Right cardiac atrium (tissue), 5 donors: ENCODE measurements around the gene ENGASE. TPM values are rescaled to one million over a fixed set of nuclear protein-coding genes. Genes with fewer than 3 reads are reported as not detected.

Experiments used
- ATAC-seq, 2 donors: fragments of 200-7000 bp; cut with Tn5 transposase; one replicate each; pipeline versions ENCODE4 v1.8.0 to v1.9.1; 2020; ENCODE audit warnings: moderate library complexity in 2 of 2, mild to moderate bottlenecking in 1 of 2
- DNase-seq, 3 donors: peaks; one replicate each; pipeline ENCODE4 v3.0.0-alpha.2; 2020
- H3K27ac ChIP-seq: one replicate; pipeline ENCODE4 v1.5.1; 2013; ENCODE audit warnings: mild to moderate bottlenecking, low read length, control low read depth, moderate library complexity
- H3K27me3 ChIP-seq: one replicate; pipeline ENCODE4 v1.6.1; 2013; ENCODE audit not compliant: control insufficient read depth, insufficient read depth
- H3K4me1 ChIP-seq: one replicate; pipeline ENCODE4 v1.6.1; 2013; ENCODE audit warnings: low read length; ENCODE audit not compliant: control insufficient read depth, insufficient read depth
- H3K4me3 ChIP-seq: one replicate; pipeline ENCODE4 v1.5.1; 2013; ENCODE audit warnings: low read length, control low read depth
- H3K9me3 ChIP-seq: one replicate; pipeline ENCODE4 v1.6.1; 2013; ENCODE audit warnings: low read length; ENCODE audit not compliant: control insufficient read depth
- WGBS: extraction: QIAGEN DNeasy Blood & Tissue Kit; methylation state at CpG from one replicate; pipeline ENCODE4 v1.1.7; 2013; 5-methylcytosine and 5-hydroxymethylcytosine counted together
- intact Hi-C, 4 donors: fragments of 100-400 bp; cut with DNase I; formaldehyde crosslinking; loops; one replicate each; pipeline versions ENCODE4 v1.11.0 to v1.14.0; 2022 to 2023
- polyA plus RNA-seq: library from polyadenylated mRNA; stranded (reverse); fragments of 200-250 nt; gene quantifications from one replicate; pipeline ENCODE4 v1.2.3, GENCODE V29; 2013
- total RNA-seq, 4 donors: library from RNA; stranded (reverse); fragmentation: NEBNext Ultra II Directional; extraction: Animal tissue kit (Norgen Biotek cat#: 25700); gene quantifications; one replicate each; pipeline ENCODE4 v1.2.1, GENCODE V29; 2021
- donor health status: healthy with polysubstance abuse.
- donor health status: DM: no; HTN: yes; CAD: no.
- donor health status: DM: no; HTN: no; CAD: no.
- donor health status: DM: no; HTN: yes; CAD: no; lungs with severe emphysema.
- donor health status: DM: yes; HTN: yes; CAD: no.

Gene ENGASE
- total and polyA plus RNA-seq, 5 donors: 25.4 to 48.0 (median 40.3) TPM

DNA sequence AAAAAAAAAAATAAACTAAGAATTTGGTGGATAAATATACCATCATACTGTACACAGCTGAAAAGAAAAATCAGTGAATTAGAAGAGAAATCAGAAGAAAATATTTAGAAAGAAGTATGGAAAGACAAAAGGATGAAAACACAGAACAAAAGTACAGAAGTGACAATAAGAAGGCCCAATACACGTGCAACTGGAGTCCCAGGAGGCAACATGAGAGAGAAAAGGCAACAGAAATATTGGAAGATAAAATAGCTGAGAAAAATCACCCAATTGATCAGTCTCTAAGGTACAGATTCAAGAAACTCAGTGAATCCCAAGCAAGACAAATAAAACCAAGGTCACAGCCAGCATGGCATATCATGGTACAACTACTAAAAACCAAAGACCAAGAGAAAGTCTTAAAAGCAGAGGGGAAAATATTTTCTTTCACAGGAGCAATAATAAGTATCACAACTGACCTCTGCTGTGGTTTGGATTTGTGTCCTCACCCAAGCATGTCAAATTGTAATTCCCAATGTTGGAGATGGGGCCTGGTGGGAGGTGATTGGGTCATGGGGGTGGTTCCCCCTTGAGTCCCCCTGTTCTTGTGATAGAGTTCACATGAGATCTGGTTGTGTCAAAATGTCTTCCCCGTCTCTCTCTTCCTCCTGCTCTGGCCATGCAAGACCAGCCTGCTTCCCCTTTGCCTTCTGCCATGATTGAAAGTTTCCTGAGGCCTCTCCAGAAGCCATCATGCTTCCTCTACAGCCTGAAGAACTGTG is 20.2 kb upstream of the ENGASE start:
- Histone ChIP-seq H3K27ac (no peak overlapping the region), H3K4me1 (no peaks in the 10 kb centered on the region), H3K9me3 (no peaks in the 10 kb centered on the region), H3K27me3 (no peaks in the 10 kb centered on the region), H3K4me3 (no peak overlapping the region)
- DNase-seq (no peak), ATAC-seq (no peak)
- 66% methylated on average over 2 of the region's 2 CpGs for WGBS
- intact Hi-C loops: no loop called here

- DNase-seq (no peak), ATAC-seq (no peak)
- 73% methylated on average over 5 of the region's 5 CpGs for WGBS
- H3K27ac ChIP-seq: no peak overlapping the region
- H3K9me3 ChIP-seq: no peaks in the 10 kb centered on the region
- H3K4me1 ChIP-seq: no peaks in the 10 kb centered on the region
- H3K4me3 ChIP-seq: no peak overlapping the region
- intact Hi-C loops: no loop called here
- no peaks in the 10 kb centered on the region for H3K27me3 ChIP-seq
Measured at GRCh38 chr17:79055197-79055596, 19.4 kb upstream of the ENGASE start.

DNA sequence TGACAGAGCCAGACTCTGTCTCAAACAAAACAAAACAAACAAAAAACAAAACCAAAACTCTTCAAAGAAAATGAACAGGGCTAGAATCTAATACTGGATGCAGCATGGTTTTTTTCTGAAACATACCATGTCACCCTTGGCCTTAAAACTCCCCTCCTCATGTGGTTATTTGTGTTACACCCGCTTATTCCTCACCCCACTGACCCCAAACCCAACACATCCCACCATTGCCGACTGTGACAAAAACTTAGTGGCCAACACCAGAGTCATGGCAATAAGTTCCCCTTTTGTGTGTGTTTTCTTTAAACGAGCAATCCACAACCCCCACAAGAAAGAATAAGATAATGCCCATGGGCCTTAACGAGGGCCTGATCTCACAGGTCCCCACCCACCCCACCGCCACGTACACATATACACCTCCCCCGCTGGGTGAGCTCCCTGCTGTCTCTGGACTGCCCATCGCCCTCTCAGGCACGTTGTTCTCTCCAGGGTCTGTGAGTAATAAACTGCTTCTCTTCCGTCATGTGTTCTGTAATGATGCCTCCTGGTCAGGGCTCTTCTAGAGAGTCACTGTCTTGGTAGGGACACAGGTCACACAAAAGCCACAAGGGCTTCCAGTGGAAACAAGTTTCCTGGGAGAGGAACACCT is 16.8 kb upstream of the ENGASE start:
- 83% methylated on average over 10 of the region's 10 CpGs for WGBS
- Histone ChIP-seq H3K27ac (no peak overlapping the region), H3K27me3 (no peaks in the 10 kb centered on the region), H3K9me3 (no peaks in the 10 kb centered on the region), H3K4me3 (no peak overlapping the region), H3K4me1 (no peaks in the 10 kb centered on the region)
- intact Hi-C loops: no loop called here
- DNase-seq (peak in 1 of 3 donors; percentile 26), ATAC-seq (no peak)

DNA sequence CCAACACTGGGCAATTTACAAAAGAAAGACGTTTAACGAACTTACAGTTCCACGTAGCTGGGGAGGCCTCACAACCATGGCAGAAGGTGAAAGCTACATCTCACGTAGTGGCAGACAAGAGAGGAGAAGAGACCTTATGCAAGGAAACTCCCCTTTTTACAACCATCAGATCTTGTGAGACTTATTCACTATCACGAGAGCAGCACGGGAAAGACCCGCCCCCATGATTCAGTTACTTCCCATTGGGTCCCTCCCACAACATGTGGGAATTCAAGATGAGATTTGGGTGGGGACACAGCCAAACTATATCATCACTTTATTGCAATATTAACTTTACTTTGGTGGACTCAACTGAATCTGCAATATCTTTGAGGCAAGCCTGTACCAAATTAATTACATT is 11.9 kb upstream of the ENGASE start:
- Histone ChIP-seq H3K27me3 (no peaks in the 10 kb centered on the region), H3K4me1 (no peaks in the 10 kb centered on the region), H3K4me3 (no peak overlapping the region), H3K27ac (no peak overlapping the region), H3K9me3 (no peaks in the 10 kb centered on the region)
- 86% methylated on average over 7 of the region's 7 CpGs for WGBS
- DNase-seq (peak in 1 of 3 donors; percentile 2), ATAC-seq (no peak)
- intact Hi-C loops: no loop called here

DNA sequence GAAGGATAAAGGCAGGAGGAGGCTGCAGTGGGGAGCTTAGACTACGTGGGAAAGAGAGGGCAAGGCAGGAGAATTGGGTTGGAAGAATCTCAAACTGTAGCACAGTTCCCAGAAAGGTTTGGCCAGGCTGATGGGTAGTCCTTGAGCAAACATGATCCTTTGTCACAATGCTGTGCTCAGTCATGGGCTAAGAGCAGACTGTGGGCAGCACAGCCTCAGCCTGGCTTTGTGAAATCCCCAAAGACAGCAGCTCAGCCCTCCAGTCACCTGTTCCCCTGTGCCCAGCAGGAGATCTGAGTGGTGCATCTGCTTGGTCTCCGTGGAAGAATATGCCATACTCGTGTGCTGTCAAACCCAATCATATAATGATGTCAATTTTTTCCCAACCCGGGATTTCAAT is 10.6 kb upstream of the ENGASE start:
- no peaks in the 10 kb centered on the region for H3K9me3 ChIP-seq
- intact Hi-C loops: no loop called here
- no peaks in the 10 kb centered on the region for H3K4me1 ChIP-seq
- H3K4me3 ChIP-seq: no peak overlapping the region
- DNase-seq (peak in 1 of 3 donors; percentile 11), ATAC-seq (no peak)
- no peak overlapping the region for H3K27ac ChIP-seq
- H3K27me3 ChIP-seq: no peaks in the 10 kb centered on the region
- 81% methylated on average over 4 of the region's 4 CpGs for WGBS

DNA sequence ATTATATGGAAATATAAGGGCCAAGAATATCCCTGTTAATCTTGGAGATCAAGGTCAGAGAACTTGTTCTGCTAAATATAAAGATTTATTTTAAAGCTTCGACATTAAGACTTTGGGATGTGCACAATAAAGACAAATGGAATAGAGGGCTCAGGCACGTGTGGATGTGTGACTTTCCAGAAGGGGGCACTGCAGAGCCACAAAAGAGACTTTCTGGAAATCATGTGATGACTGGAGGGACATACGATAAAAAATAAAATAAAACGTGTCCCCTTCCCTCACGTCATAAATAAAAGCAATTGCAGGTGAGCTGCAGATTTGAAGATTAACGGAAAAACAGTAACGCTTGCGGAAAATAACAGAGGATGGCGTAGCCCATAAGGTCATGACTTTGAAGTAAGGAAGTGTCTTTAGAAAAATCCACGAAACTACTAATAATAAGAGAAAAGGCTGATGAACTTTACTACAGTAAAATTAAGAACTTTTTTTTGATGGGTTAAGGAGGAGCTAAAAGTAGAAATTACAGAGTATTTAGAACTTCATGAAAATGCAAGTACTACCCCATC is 9.4 kb upstream of the ENGASE start:
- no peaks in the 10 kb centered on the region for H3K9me3 ChIP-seq
- no peaks in the 10 kb centered on the region for H3K4me1 ChIP-seq
- DNase-seq (peak in 1 of 3 donors; percentile 62), ATAC-seq (peak; percentile 55 to 73)
- no peaks in the 10 kb centered on the region for H3K27me3 ChIP-seq
- 40% methylated on average over 10 of the region's 10 CpGs for WGBS
- intact Hi-C loops: no loop called here
- H3K27ac ChIP-seq: no peak overlapping the region
- H3K4me3 ChIP-seq: no peak overlapping the region

DNA sequence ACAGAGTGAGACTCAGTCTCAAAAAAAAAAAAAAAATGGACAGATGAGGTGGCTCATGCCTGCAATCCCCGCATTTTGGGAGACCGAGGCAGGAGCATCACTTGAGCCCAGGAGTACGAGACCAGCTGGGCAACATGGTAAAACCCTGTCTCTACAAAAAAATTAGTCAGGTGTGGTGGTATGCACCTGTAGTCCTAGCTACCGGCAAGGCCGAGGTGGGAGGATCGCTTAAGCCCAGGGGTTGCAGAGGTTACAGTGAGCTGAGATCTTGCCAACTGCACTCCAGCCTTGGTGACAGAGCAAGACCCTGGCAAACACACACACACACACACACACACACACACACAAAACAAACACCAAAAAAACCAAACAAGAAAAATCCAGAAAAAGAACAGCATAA is 7.7 kb upstream of the ENGASE start:
- 86% methylated on average over 6 of the region's 6 CpGs for WGBS
- ATAC-seq: no peak
- no peaks in the 10 kb centered on the region for H3K4me1 ChIP-seq
- H3K27ac ChIP-seq: no peak overlapping the region
- no peaks in the 10 kb centered on the region for H3K27me3 ChIP-seq
- H3K9me3 ChIP-seq: no peaks in the 10 kb centered on the region
- H3K4me3 ChIP-seq: no peak overlapping the region
- intact Hi-C loops: no loop called here
- peak in 1 of 3 donors; percentile 33 for DNase-seq

GRCh38 chr17:79070266-79070880 is 4.3 kb upstream of the ENGASE start:
- Histone ChIP-seq H3K4me1 (no peaks in the 10 kb centered on the region), H3K4me3 (no peak overlapping the region), H3K27me3 (no peaks in the 10 kb centered on the region), H3K27ac (no peak overlapping the region), H3K9me3 (no peaks in the 10 kb centered on the region)
- ATAC-seq (no peak), DNase-seq (peak in 1 of 3 donors; percentile 1)
- intact Hi-C loops: no loop called here
- WGBS: 78% methylated on average over 9 of the region's 9 CpGs

GRCh38 chr17:79071161-79071740 is 3.4 kb upstream of the ENGASE start:
- no peak overlapping the region for H3K4me3 ChIP-seq
- intact Hi-C loops: no loop called here
- ATAC-seq (no peak), DNase-seq (peak in 1 of 3 donors; percentile 7)
- no peaks in the 10 kb centered on the region for H3K27me3 ChIP-seq
- WGBS: 84% methylated on average over 6 of the region's 6 CpGs
- no peaks in the 10 kb centered on the region for H3K4me1 ChIP-seq
- H3K27ac ChIP-seq: no peak overlapping the region
- H3K9me3 ChIP-seq: no peaks in the 10 kb centered on the region

DNA sequence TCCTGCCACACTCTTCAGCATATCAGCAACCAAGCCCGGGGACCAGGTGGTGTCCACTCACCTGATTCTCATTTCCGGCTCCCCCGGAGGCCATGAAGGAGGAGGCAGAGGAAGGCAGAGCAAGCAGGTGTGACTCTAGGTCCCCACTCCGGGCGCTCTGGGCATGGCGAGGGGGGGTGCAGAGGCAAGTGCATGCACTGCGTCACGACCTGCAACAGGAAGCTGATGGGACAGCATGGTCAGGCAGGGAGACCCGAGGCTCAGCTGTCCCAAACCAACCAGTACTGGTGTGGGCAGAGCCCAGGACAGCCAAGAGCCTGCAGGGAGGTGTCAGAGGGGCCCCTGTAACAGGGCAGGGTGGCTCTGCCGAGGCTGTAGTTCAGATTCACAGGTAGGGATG is 2.1 kb upstream of the ENGASE start:
- H3K27me3 ChIP-seq: no peaks in the 10 kb centered on the region
- intact Hi-C loops: no loop called here
- ATAC-seq: no peak
- DNase-seq: peak in 2 of 3 donors; percentile 41 to 64
- no peaks in the 10 kb centered on the region for H3K9me3 ChIP-seq
- H3K27ac ChIP-seq: no peak overlapping the region
- no peak overlapping the region for H3K4me3 ChIP-seq
- no peaks in the 10 kb centered on the region for H3K4me1 ChIP-seq
- WGBS: 88% methylated on average over 10 of the region's 10 CpGs
